OCI-LY1 (cell line): Measurements from ENCODE around the gene NALCN.

Experiments
- H2AFZ ChIP-seq: fragments of 200-600 bp; sonication (generic), shearing (Covaris generic); 2 replicates; pipeline ENCODE4 v1.6.0; 2014; ENCODE audit warnings: antibody characterized with exemption, mild to moderate bottlenecking, low read length
- H3F3A ChIP-seq: fragments of 200-600 bp; sonication (generic), shearing (Covaris generic); 2 replicates; pipeline ENCODE4 v1.6.0; 2014; ENCODE audit warnings: mild to moderate bottlenecking, antibody characterized with exemption, low read length, moderate library complexity; ENCODE audit not compliant: insufficient read depth
- H3K27ac ChIP-seq: fragments of 200-600 bp; sonication (generic); 2 replicates; pipeline ENCODE4 v1.5.1; 2014; ENCODE audit warnings: low read length, mixed run types, mild to moderate bottlenecking, low read depth; ENCODE audit not compliant: poor library complexity, severe bottlenecking
- H3K27me3 ChIP-seq: fragments of 200-600 bp; sonication (generic); 2 replicates; pipeline ENCODE4 v1.6.0; 2014; ENCODE audit warnings: antibody characterized with exemption, mild to moderate bottlenecking, low read length, moderate library complexity; ENCODE audit not compliant: insufficient read depth
- H3K36me3 ChIP-seq: fragments of 200-600 bp; sonication (generic); 2 replicates; pipeline ENCODE4 v1.6.1; 2014; ENCODE audit warnings: mild to moderate bottlenecking, antibody characterized with exemption, low read length, moderate library complexity, mixed read lengths; ENCODE audit not compliant: insufficient read depth
- H3K4me1 ChIP-seq: fragments of 200-600 bp; sonication (generic); 2 replicates; pipeline ENCODE4 v1.5.1; 2014; ENCODE audit warnings: mild to moderate bottlenecking, low read length, moderate library complexity; ENCODE audit not compliant: insufficient read depth, severe bottlenecking
- H3K4me2 ChIP-seq: fragments of 200-600 bp; sonication (generic), shearing (Covaris generic); 2 replicates; pipeline ENCODE4 v1.6.1; 2014; ENCODE audit warnings: low read length
- H3K4me3 ChIP-seq: fragments of 200-600 bp; sonication (generic); 2 replicates; pipeline ENCODE4 v1.5.1; 2014; ENCODE audit warnings: low read length, low read depth, mild to moderate bottlenecking, mixed read lengths; ENCODE audit not compliant: poor library complexity, severe bottlenecking
- H3K79me2 ChIP-seq: fragments of 200-600 bp; shearing (Covaris generic); 2 replicates; pipeline ENCODE4 v1.6.1; 2016; ENCODE audit warnings: mixed run types, low read length, mixed read lengths; ENCODE audit not compliant: insufficient read depth
- H3K9ac ChIP-seq: fragments of 200-600 bp; sonication (generic), shearing (Covaris generic); 2 replicates; pipeline ENCODE4 v1.6.1; 2014; ENCODE audit warnings: mild to moderate bottlenecking, low read length, mixed read lengths
- H3K9me2 ChIP-seq: fragments of 200-600 bp; sonication (generic), shearing (Covaris generic); 2 replicates; pipeline ENCODE4 v1.6.1; 2014; ENCODE audit warnings: low read depth, mild to moderate bottlenecking, low read length, mixed read lengths
- H3K9me3 ChIP-seq: fragments of 200-600 bp; shearing (Covaris generic); 2 replicates; pipeline ENCODE4 v1.6.1; 2014; ENCODE audit warnings: low read length, mixed read lengths
- H4K20me1 ChIP-seq: fragments of 200-600 bp; sonication (generic), shearing (Covaris generic); 2 replicates; pipeline ENCODE4 v1.6.0; 2016; ENCODE audit warnings: mild to moderate bottlenecking, low read length; ENCODE audit not compliant: insufficient read depth
- EZH2 ChIP-seq: fragments of 200-600 bp; sonication (generic), shearing (Covaris generic); IDR thresholded peaks from 2 replicates; pipeline ENCODE4 v1.8.0; 2017; ENCODE audit warnings: borderline replicate concordance, mixed run types, mild to moderate bottlenecking, antibody characterized with exemption, low read length, moderate library complexity, mixed read lengths
- TF ChIP-seq, protein P1 (sequence below): fragments of 200-600 bp; sonication (generic), shearing (Covaris generic); IDR thresholded peaks from 2 replicates; pipeline ENCODE4 v1.5.1; 2017; ENCODE audit warnings: mild to moderate bottlenecking, antibody characterized with exemption, low read length, moderate library complexity, mixed read lengths

NALCN gene

DNA sequence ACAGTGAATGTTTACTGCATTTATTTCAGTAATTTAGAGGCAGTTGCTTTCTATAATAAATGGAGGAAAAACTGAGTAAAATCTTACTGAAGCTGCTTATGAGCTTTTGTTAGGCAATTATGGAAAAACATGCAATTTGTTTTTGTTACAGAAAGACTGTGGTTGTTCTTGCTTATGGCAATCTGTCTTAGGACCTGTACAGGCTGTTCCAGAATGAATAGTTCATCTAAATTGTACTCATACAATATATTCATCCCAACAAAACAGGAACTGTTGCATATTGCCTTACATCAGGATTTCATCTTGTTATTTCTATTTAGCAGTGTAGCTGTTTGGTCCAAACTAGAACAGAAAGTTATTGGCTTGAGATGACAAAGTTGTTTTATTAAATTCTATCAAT is 199.2 kb downstream of the NALCN start:
- Histone ChIP-seq H3K9me3 (no peaks in the 10 kb centered on the region), H3K79me2 (no peaks in the 10 kb centered on the region), H3K27ac (no peak overlapping the region), H3K4me1 (no peaks in the 10 kb centered on the region), H3K36me3 (no peaks in the 10 kb centered on the region), H3K4me3 (no peak overlapping the region), H3F3A (no peaks in the 10 kb centered on the region), H3K9ac (no peak overlapping the region), H2AFZ (no peak overlapping the region), H3K4me2 (no peak overlapping the region), H3K9me2 (no peaks in the 10 kb centered on the region), H4K20me1 (no peaks in the 10 kb centered on the region), H3K27me3 (no peaks in the 10 kb centered on the region)
- TF ChIP-seq, protein P1, sequence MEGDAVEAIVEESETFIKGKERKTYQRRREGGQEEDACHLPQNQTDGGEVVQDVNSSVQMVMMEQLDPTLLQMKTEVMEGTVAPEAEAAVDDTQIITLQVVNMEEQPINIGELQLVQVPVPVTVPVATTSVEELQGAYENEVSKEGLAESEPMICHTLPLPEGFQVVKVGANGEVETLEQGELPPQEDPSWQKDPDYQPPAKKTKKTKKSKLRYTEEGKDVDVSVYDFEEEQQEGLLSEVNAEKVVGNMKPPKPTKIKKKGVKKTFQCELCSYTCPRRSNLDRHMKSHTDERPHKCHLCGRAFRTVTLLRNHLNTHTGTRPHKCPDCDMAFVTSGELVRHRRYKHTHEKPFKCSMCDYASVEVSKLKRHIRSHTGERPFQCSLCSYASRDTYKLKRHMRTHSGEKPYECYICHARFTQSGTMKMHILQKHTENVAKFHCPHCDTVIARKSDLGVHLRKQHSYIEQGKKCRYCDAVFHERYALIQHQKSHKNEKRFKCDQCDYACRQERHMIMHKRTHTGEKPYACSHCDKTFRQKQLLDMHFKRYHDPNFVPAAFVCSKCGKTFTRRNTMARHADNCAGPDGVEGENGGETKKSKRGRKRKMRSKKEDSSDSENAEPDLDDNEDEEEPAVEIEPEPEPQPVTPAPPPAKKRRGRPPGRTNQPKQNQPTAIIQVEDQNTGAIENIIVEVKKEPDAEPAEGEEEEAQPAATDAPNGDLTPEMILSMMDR = no peak
- no peak for TF ChIP-seq EZH2

DNA sequence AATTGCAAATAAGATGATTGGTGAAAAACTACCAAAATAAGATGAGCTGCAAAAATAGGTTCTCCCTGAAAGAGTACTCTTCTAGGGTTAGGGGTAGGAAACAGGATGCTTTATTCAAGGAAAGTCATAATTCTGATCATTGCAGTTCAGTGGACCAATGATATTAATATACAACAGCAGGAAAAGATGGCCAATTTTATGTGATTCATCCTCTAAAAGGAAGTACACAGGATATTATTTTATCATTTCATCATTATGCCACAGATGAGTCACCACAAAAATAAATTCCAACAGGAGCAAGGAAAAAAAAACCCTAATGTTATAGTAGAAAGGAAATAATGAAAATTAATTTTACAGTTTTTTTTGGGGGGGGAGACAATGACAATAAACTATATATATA is 205.0 kb downstream of the NALCN start:
- H3K9me2 ChIP-seq = no peaks in the 10 kb centered on the region
- H4K20me1 ChIP-seq = no peaks in the 10 kb centered on the region
- TF ChIP-seq, protein P1 = no peak
- TF ChIP-seq EZH2 = no peak
- no peaks in the 10 kb centered on the region for H3K4me1 ChIP-seq
- H3K4me3 ChIP-seq = no peak overlapping the region
- no peak overlapping the region for H3K4me2 ChIP-seq
- no peak overlapping the region for H3K9ac ChIP-seq
- no peaks in the 10 kb centered on the region for H3F3A ChIP-seq
- H2AFZ ChIP-seq = no peak overlapping the region
- H3K27ac ChIP-seq = no peak overlapping the region
- H3K9me3 ChIP-seq = no peaks in the 10 kb centered on the region
- H3K36me3 ChIP-seq = no peaks in the 10 kb centered on the region
- no peaks in the 10 kb centered on the region for H3K79me2 ChIP-seq
- no peaks in the 10 kb centered on the region for H3K27me3 ChIP-seq

DNA sequence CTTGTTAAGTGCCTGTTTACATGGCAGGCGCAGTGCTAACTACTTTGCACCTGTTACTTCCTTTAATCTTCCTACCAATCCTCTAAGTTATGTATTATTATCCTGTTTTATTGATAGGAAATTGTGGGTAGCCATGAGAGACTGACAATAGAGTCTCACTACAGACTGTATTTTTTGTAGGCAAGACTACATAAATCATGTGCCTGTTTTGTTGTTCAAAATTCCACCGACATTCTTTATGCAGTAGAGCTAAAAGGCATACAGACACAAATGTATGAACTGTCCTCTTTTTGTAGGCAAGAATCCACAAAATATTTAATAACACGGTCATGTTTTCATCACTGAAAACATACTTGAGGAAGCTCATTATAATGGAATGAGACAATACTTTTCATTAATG is 205.5 kb downstream of the NALCN start:
- TF ChIP-seq EZH2 = no peak
- TF ChIP-seq, protein P1 = no peak
- H3K4me2 ChIP-seq = no peak overlapping the region
- no peaks in the 10 kb centered on the region for H3K79me2 ChIP-seq
- H3K9me3 ChIP-seq = no peaks in the 10 kb centered on the region
- H3K9ac ChIP-seq = no peak overlapping the region
- H3K27me3 ChIP-seq = no peaks in the 10 kb centered on the region
- no peak overlapping the region for H3K27ac ChIP-seq
- H3K4me3 ChIP-seq = no peak overlapping the region
- no peaks in the 10 kb centered on the region for H3F3A ChIP-seq
- no peaks in the 10 kb centered on the region for H3K9me2 ChIP-seq
- H4K20me1 ChIP-seq = no peaks in the 10 kb centered on the region
- no peaks in the 10 kb centered on the region for H3K36me3 ChIP-seq
- no peak overlapping the region for H2AFZ ChIP-seq
- H3K4me1 ChIP-seq = no peaks in the 10 kb centered on the region
